HCT116 (cell line): Measurements from ENCODE around the gene PRMT9. TPM values are rescaled to one million over a fixed set of nuclear protein-coding genes. Genes with fewer than 3 reads are reported as not detected.

Experiments
- ATAC-seq: fragments of 200-7000 bp; cut with Tn5 transposase; 2 replicates; pipeline ENCODE4 v1.9.1; 2020; ENCODE audit warnings: mild to moderate bottlenecking, moderate library complexity
- BruUV-seq: library from RNA; stranded (reverse); fragments of 400-500 nt; replicated peaks from 2 replicates; lab custom pipeline; 2021; lab: Mats Ljungman, UMichigan
- CTCF ChIA-PET: fragments of 300-600 bp; sonication (Branson Sonifier 250); formaldehyde crosslinking; loops from one replicate; lab custom pipeline; 2021; ENCODE audit warnings: antibody characterized with exemption; lab: Charles Lee
- POLR2A ChIA-PET: fragments of 300-600, 350-600 bp; sonication (Branson Sonifier 250); formaldehyde crosslinking; loops from one replicate; lab custom pipeline; 2021; ENCODE audit warnings: antibody characterized with exemption; lab: Charles Lee
- RAD21 ChIA-PET, 2 experiments: fragments of 300-600 bp; sonication (Branson Sonifier 250); formaldehyde crosslinking; loops; one replicate each; lab custom pipeline; 2023; ENCODE audit warnings: low total read pairs in 2 of 2; ENCODE audit not compliant: uncharacterized antibody in 2 of 2, unreplicated experiment in 2 of 2, low non-redundant PET in 1 of 2; lab: Charles Lee
- DNase-seq: peaks from one replicate; pipeline ENCODE4 v3.0.0-alpha.2; 2010; ENCODE audit warnings: low read depth, low spot score
- H2AFZ ChIP-seq: fragments of 200-600 bp; shearing (Covaris generic), sonication (generic); 2 replicates; pipeline ENCODE4 v1.6.1; 2017; ENCODE audit warnings: low read depth, mixed run types, mixed read lengths, antibody characterized with exemption, low read length; ENCODE audit not compliant: poor library complexity, severe bottlenecking
- H3K27ac ChIP-seq: 2 replicates; pipeline ENCODE4 v1.5.1; 2012; ENCODE audit warnings: low read depth, low read length
- H3K27me3 ChIP-seq: fragments of 200-600 bp; sonication (generic); 2 replicates; pipeline ENCODE4 v1.6.1; 2016; ENCODE audit warnings: mixed run types, low read length, mixed read lengths; ENCODE audit not compliant: insufficient read depth
- H3K36me3 ChIP-seq, 2 experiments: fragments of 200-500 bp in 1 of 2; fragments of 200-600 bp in 1 of 2; sonication (Bioruptor generic) in 1 of 2; sonication (generic) in 1 of 2; 2 replicates each; pipeline versions ENCODE4 v1.5.1 to v1.6.1; 2014 to 2016; ENCODE audit warnings: low read length in 2 of 2, inconsistent platforms in 1 of 2, mixed read lengths in 1 of 2, mixed run types in 1 of 2; ENCODE audit not compliant: insufficient read depth in 2 of 2, control insufficient read depth in 1 of 2
- H3K4me1 ChIP-seq, 2 experiments: fragments of 200-600 bp in 1 of 2; sonication (generic) in 1 of 2; 2 replicates each; pipeline versions ENCODE4 v1.5.1 to v1.6.1; 2012 to 2017; ENCODE audit warnings: low read length in 2 of 2, inconsistent platforms in 1 of 2, mild to moderate bottlenecking in 1 of 2, mixed read lengths in 1 of 2, mixed run types in 1 of 2, moderate library complexity in 1 of 2; ENCODE audit not compliant: insufficient read depth in 2 of 2, control insufficient read depth in 1 of 2
- H3K4me2 ChIP-seq: fragments of 200-600 bp; sonication (generic); 2 replicates; pipeline ENCODE4 v1.6.1; 2017; ENCODE audit warnings: mixed run types, low read length, mixed read lengths
- H3K4me3 ChIP-seq, 2 experiments: fragments of 200-600 bp in 1 of 2; sonication (generic) in 1 of 2; replicated peaks in 1 of 2; 2 replicates each; pipeline ENCODE4 v1.5.1; 2011 to 2016; ENCODE audit warnings: low read length in 2 of 2, control low read depth in 1 of 2, low read depth in 1 of 2, mild to moderate bottlenecking in 1 of 2, mixed read lengths in 1 of 2, mixed run types in 1 of 2
- H3K79me2 ChIP-seq: fragments of 200-600 bp; sonication (generic); 2 replicates; pipeline ENCODE4 v1.6.1; 2017; ENCODE audit warnings: mild to moderate bottlenecking, mixed run types, low read length, moderate library complexity, mixed read lengths; ENCODE audit not compliant: insufficient read depth
- H3K9ac ChIP-seq: fragments of 200-600 bp; sonication (generic); 2 replicates; pipeline ENCODE4 v1.6.1; 2016; ENCODE audit warnings: low read length, mixed read lengths
- H3K9me2 ChIP-seq: fragments of 200-600 bp; sonication (generic), shearing (Covaris generic); 2 replicates; pipeline ENCODE4 v1.6.1; 2017; ENCODE audit warnings: mixed run types, mild to moderate bottlenecking, moderate library complexity; ENCODE audit not compliant: insufficient read depth
- H3K9me3 ChIP-seq, 2 experiments: fragments of 200-500 bp in 1 of 2; fragments of 200-600 bp in 1 of 2; sonication (Bioruptor generic) in 1 of 2; sonication (generic) in 1 of 2; 2 replicates each; pipeline ENCODE4 v1.6.1; 2014 to 2017; ENCODE audit warnings: low read length in 2 of 2, mixed read lengths in 2 of 2, inconsistent platforms in 1 of 2, low read depth in 1 of 2, mild to moderate bottlenecking in 1 of 2, mixed run types in 1 of 2, moderate library complexity in 1 of 2; ENCODE audit not compliant: control insufficient read depth in 1 of 2, insufficient read depth in 1 of 2
- H4K20me1 ChIP-seq: fragments of 200-600 bp; sonication (generic), shearing (Covaris generic); 2 replicates; pipeline ENCODE4 v1.6.1; 2017; ENCODE audit warnings: mixed run types, mild to moderate bottlenecking, moderate library complexity; ENCODE audit not compliant: insufficient read depth
- ATF3 ChIP-seq: IDR thresholded peaks from 2 replicates; pipeline ENCODE4 v1.6.1; 2012
- ELF1 ChIP-seq: IDR thresholded peaks from 2 replicates; pipeline ENCODE4 v1.6.1; 2012; ENCODE audit warnings: low read depth, borderline replicate concordance
- EZH2 ChIP-seq: fragments of 200-600 bp; sonication (generic); IDR thresholded peaks from 2 replicates; pipeline ENCODE4 v1.6.1; 2017; ENCODE audit warnings: antibody characterized with exemption, mixed run types
- FOSL1 ChIP-seq: IDR thresholded peaks from 2 replicates; pipeline ENCODE4 v1.6.1; 2012; ENCODE audit warnings: low read depth
- JUND ChIP-seq: IDR thresholded peaks from 2 replicates; pipeline ENCODE4 v1.6.1; 2012
- POLR2A ChIP-seq: IDR thresholded peaks from 2 replicates; pipeline ENCODE4 v1.7.0; 2011; ENCODE audit warnings: borderline replicate concordance; ENCODE audit not compliant: insufficient read depth, insufficient read length; ENCODE audit errors: extremely low read depth
- POLR2AphosphoS5 ChIP-seq: IDR thresholded peaks from 2 replicates; pipeline ENCODE4 v1.6.1; 2011; ENCODE audit warnings: mild to moderate bottlenecking, low read depth, low read length, moderate library complexity
- SP1 ChIP-seq: IDR thresholded peaks from 2 replicates; pipeline ENCODE4 v1.6.1; 2012; ENCODE audit warnings: low read depth
- TCF7L2 ChIP-seq: IDR thresholded peaks from 2 replicates; pipeline ENCODE4 v1.7.0; 2011; ENCODE audit warnings: borderline replicate concordance, inconsistent platforms; ENCODE audit not compliant: insufficient read depth, insufficient read length; ENCODE audit errors: extremely low read depth
- ZBTB33 ChIP-seq: IDR thresholded peaks from 2 replicates; pipeline ENCODE4 v1.6.1; 2011; ENCODE audit warnings: mild to moderate bottlenecking, low read length, moderate library complexity; ENCODE audit not compliant: insufficient replicate concordance; ENCODE audit errors: extremely low read depth
- ZNF274 ChIP-seq: fragments of 200-500 bp; sonication (Bioruptor generic); IDR thresholded peaks from 2 replicates; pipeline ENCODE4 v1.6.1; 2014; ENCODE audit warnings: mild to moderate bottlenecking, low read depth, low read length, inconsistent platforms
- intact Hi-C: fragments of 100-400 bp; cut with micrococcal nuclease; formaldehyde crosslinking; loops from 2 replicates; pipeline ENCODE4 v1.10.0; 2022
- total RNA-seq: library from RNA; stranded (reverse); gene quantifications from one replicate; pipeline ENCODE4 v1.2.1, GENCODE V29; 2021; ENCODE audit not compliant: unreplicated experiment

PRMT9 gene
- total RNA-seq, 1 experiment from 2014 or later = 5.8 TPM

- Histone ChIP-seq H3K79me2 (no peaks in the 10 kb centered on the region), H3K27me3 (no peaks in the 10 kb centered on the region), H3K4me2 (no peak overlapping the region), H3K4me3 (no peak overlapping the region), H3K9me2 (no peaks in the 10 kb centered on the region), H3K4me1 (no peaks in the 10 kb centered on the region), H2AFZ (no peak overlapping the region), H3K9ac (no peak overlapping the region), H4K20me1 (no peaks in the 10 kb centered on the region), H3K9me3 (no peaks in the 10 kb centered on the region), H3K27ac (no peak overlapping the region), H3K36me3 (peaks cover 34 to 48% of the 10 kb centered on the region in 2 experiments)
- DNase-seq (no peak), ATAC-seq (no peak)
- CTCF ChIA-PET = no interaction called here
- no peak for TF ChIP-seq POLR2AphosphoS5
- RAD21 ChIA-PET = no interaction called here
- BruUV-seq = no TSS peak
- POLR2A ChIA-PET = no interaction called here
- intact Hi-C loops = no loop called here
Observed at GRCh38 chr4:147633643-147634042, 50.3 kb downstream of the PRMT9 start.

- Histone ChIP-seq H3K4me1 (no peaks in the 10 kb centered on the region), H3K9me3 (no peaks in the 10 kb centered on the region), H4K20me1 (no peaks in the 10 kb centered on the region), H3K27ac (no peak overlapping the region), H3K27me3 (no peaks in the 10 kb centered on the region), H3K36me3 (peaks cover 34 to 47% of the 10 kb centered on the region in 2 experiments), H3K9me2 (no peaks in the 10 kb centered on the region), H3K9ac (no peak overlapping the region), H3K4me3 (no peak overlapping the region), H2AFZ (no peak overlapping the region), H3K4me2 (no peak overlapping the region), H3K79me2 (no peaks in the 10 kb centered on the region)
- ChIA-PET CTCF (interaction anchor here (1.7 kb wide), 1 partner anchor 234 kb away, joined by 4 read pairs; no protein-coding TSS in a partner anchor), RAD21 (no interaction called here), POLR2A (no interaction called here)
- intact Hi-C loops = no loop called here
- TF ChIP-seq SP1 (no peak), ZBTB33 (no peak), ATF3 (no peak), ELF1 (no peak), TCF7L2 (no peak), POLR2A (no peak), JUND (no peak), ZNF274 (no peak), FOSL1 (no peak), EZH2 (no peak)
- BruUV-seq = no TSS peak
- no peak for DNase-seq
- no peak for ATAC-seq
Observed at GRCh38 chr4:147633113-147633512, 50.9 kb downstream of the PRMT9 start.
